ENCODE results near the gene CLASP1. TPM values are rescaled to one million over a fixed set of nuclear protein-coding genes. Genes with fewer than 3 reads are reported as not detected.

Gene CLASP1
- total and polyA plus RNA-seq, 2 of the 8 experiments (the other 6 are each of a cell fraction or from before 2014, with no cell fraction given) = 7.3 to 53.9 TPM

DNA sequence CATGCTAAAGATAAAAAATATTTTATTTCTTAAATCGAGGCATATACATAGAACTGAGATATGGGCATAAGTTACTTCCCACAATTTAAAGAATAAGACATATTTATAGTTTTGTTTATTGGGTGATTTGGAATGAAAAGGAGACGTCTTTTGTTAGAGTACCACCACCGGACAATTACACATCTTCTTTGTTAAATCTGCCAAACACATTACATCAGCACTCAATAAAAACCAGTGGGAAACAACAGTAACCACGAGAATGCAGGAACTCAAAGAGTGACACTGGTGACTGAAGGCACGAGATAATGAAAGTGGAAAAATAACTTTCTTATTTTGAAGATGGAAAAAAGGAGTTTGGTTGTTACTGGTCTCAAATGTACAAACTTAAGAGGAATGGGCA is 271.6 kb downstream of the CLASP1 start (continued):
- TF ChIP-seq, protein P1, sequence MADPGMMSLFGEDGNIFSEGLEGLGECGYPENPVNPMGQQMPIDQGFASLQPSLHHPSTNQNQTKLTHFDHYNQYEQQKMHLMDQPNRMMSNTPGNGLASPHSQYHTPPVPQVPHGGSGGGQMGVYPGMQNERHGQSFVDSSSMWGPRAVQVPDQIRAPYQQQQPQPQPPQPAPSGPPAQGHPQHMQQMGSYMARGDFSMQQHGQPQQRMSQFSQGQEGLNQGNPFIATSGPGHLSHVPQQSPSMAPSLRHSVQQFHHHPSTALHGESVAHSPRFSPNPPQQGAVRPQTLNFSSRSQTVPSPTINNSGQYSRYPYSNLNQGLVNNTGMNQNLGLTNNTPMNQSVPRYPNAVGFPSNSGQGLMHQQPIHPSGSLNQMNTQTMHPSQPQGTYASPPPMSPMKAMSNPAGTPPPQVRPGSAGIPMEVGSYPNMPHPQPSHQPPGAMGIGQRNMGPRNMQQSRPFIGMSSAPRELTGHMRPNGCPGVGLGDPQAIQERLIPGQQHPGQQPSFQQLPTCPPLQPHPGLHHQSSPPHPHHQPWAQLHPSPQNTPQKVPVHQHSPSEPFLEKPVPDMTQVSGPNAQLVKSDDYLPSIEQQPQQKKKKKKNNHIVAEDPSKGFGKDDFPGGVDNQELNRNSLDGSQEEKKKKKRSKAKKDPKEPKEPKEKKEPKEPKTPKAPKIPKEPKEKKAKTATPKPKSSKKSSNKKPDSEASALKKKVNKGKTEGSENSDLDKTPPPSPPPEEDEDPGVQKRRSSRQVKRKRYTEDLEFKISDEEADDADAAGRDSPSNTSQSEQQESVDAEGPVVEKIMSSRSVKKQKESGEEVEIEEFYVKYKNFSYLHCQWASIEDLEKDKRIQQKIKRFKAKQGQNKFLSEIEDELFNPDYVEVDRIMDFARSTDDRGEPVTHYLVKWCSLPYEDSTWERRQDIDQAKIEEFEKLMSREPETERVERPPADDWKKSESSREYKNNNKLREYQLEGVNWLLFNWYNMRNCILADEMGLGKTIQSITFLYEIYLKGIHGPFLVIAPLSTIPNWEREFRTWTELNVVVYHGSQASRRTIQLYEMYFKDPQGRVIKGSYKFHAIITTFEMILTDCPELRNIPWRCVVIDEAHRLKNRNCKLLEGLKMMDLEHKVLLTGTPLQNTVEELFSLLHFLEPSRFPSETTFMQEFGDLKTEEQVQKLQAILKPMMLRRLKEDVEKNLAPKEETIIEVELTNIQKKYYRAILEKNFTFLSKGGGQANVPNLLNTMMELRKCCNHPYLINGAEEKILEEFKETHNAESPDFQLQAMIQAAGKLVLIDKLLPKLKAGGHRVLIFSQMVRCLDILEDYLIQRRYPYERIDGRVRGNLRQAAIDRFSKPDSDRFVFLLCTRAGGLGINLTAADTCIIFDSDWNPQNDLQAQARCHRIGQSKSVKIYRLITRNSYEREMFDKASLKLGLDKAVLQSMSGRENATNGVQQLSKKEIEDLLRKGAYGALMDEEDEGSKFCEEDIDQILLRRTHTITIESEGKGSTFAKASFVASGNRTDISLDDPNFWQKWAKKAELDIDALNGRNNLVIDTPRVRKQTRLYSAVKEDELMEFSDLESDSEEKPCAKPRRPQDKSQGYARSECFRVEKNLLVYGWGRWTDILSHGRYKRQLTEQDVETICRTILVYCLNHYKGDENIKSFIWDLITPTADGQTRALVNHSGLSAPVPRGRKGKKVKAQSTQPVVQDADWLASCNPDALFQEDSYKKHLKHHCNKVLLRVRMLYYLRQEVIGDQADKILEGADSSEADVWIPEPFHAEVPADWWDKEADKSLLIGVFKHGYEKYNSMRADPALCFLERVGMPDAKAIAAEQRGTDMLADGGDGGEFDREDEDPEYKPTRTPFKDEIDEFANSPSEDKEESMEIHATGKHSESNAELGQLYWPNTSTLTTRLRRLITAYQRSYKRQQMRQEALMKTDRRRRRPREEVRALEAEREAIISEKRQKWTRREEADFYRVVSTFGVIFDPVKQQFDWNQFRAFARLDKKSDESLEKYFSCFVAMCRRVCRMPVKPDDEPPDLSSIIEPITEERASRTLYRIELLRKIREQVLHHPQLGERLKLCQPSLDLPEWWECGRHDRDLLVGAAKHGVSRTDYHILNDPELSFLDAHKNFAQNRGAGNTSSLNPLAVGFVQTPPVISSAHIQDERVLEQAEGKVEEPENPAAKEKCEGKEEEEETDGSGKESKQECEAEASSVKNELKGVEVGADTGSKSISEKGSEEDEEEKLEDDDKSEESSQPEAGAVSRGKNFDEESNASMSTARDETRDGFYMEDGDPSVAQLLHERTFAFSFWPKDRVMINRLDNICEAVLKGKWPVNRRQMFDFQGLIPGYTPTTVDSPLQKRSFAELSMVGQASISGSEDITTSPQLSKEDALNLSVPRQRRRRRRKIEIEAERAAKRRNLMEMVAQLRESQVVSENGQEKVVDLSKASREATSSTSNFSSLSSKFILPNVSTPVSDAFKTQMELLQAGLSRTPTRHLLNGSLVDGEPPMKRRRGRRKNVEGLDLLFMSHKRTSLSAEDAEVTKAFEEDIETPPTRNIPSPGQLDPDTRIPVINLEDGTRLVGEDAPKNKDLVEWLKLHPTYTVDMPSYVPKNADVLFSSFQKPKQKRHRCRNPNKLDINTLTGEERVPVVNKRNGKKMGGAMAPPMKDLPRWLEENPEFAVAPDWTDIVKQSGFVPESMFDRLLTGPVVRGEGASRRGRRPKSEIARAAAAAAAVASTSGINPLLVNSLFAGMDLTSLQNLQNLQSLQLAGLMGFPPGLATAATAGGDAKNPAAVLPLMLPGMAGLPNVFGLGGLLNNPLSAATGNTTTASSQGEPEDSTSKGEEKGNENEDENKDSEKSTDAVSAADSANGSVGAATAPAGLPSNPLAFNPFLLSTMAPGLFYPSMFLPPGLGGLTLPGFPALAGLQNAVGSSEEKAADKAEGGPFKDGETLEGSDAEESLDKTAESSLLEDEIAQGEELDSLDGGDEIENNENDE (IDR thresholded peaks at IDR 0.05; ENCODE audit: insufficient replicate concordance, low read length) = no peak

All from H1 (cell line).